GM18909 (cell line): ENCODE results near the gene SDK2.
"Not testable (repeated sequence)": the region's sequence is repeated elsewhere in the genome, so short reads cannot be mapped to it uniquely, and the experiment has no call there.

Experiments
- ATAC-seq: cut with Tn5 transposase; IDR thresholded peaks from one replicate; pipeline ENCODE4 v1.9.1; 2021; ENCODE audit warnings: mild to moderate bottlenecking; ENCODE audit not compliant: unreplicated experiment, poor library complexity

SDK2 gene

GRCh38 chr17:73319766-73320165 is 324.5 kb downstream of the SDK2 start:
- ATAC-seq = no peak

GRCh38 chr17:73318836-73319235 is 325.4 kb downstream of the SDK2 start:
- ATAC-seq = no peak

- no peak for ATAC-seq
Measured at GRCh38 chr17:73318427-73318813, 325.8 kb downstream of the SDK2 start.

- peak; percentile 9 for ATAC-seq
Measured at GRCh38 chr17:73317513-73318426, 326.5 kb downstream of the SDK2 start.

- ATAC-seq = peak; percentile 67
Measured at GRCh38 chr17:73316919-73317505, 327.2 kb downstream of the SDK2 start.

GRCh38 chr17:73315471-73315870 is 328.8 kb downstream of the SDK2 start:
- no peak for ATAC-seq

- ATAC-seq = no peak
Measured at GRCh38 chr17:73313526-73314127, 330.6 kb downstream of the SDK2 start.

GRCh38 chr17:73312887-73313286 is 331.4 kb downstream of the SDK2 start:
- not testable (repeated sequence) for ATAC-seq

- ATAC-seq = peak; percentile 86
Measured at GRCh38 chr17:73311781-73312641, 332.2 kb downstream of the SDK2 start, which contains the start of gene CDC42EP4. TSS of gene CDC42EP4 (minus strand) at chr17:73312001. CDS start at chr17:73286500, 25,501 bp downstream.

GRCh38 chr17:73311428-73311780 is 332.8 kb downstream of the SDK2 start:
- ATAC-seq = peak; percentile 24

GRCh38 chr17:73309727-73310596 is 334.3 kb downstream of the SDK2 start:
- no peak for ATAC-seq

GRCh38 chr17:73308959-73309358 is 335.3 kb downstream of the SDK2 start:
- not testable (repeated sequence) for ATAC-seq

GRCh38 chr17:73308017-73308823 is 336.0 kb downstream of the SDK2 start:
- ATAC-seq = no peak

- ATAC-seq = no peak
Measured at GRCh38 chr17:73307130-73307529, 337.1 kb downstream of the SDK2 start.

GRCh38 chr17:73305845-73306836 is 338.1 kb downstream of the SDK2 start:
- ATAC-seq = no peak

GRCh38 chr17:73304971-73305812 is 339.1 kb downstream of the SDK2 start:
- no peak for ATAC-seq

- ATAC-seq = no peak
Measured at GRCh38 chr17:73304438-73304837, 339.8 kb downstream of the SDK2 start.
